HEK293 (cell line): Measurements from ENCODE around the gene NOLC1.
A peak's percentile ranks its signal among the peaks of the same experiment; 100 is the strongest.

ENCODE experiments used
- ATF2 ChIP-seq: fragments of 450-650 bp; formaldehyde crosslinking; IDR thresholded peaks from 2 replicates; pipeline ENCODE4 v1.5.1; 2016; ENCODE audit warnings: missing biosample characterization, missing genetic modification characterization, low read depth
- EGR2 ChIP-seq: fragments of 450-650 bp; formaldehyde crosslinking; IDR thresholded peaks from 2 replicates; pipeline ENCODE4 v1.5.1; 2016; ENCODE audit warnings: low read depth, missing biosample characterization, missing genetic modification characterization
- FEZF1 ChIP-seq: fragments of 450-650 bp; formaldehyde crosslinking; IDR thresholded peaks from 2 replicates; pipeline ENCODE4 v1.5.1; 2016; ENCODE audit warnings: missing biosample characterization, missing genetic modification characterization
- GLI2 ChIP-seq: fragments of 450-650 bp; formaldehyde crosslinking; IDR thresholded peaks from 2 replicates; pipeline ENCODE4; 2017; ENCODE audit warnings: missing biosample characterization, missing genetic modification characterization, low read depth, borderline replicate concordance
- HOXA7 ChIP-seq: sonication (generic); formaldehyde crosslinking; IDR thresholded peaks from 2 replicates; pipeline ENCODE4 v1.8.1; 2022; ENCODE audit warnings: missing genetic modification reagents, borderline replicate concordance
- HOXD13 ChIP-seq: sonication (generic); formaldehyde crosslinking; IDR thresholded peaks from 2 replicates; pipeline ENCODE4 v1.8.0; 2022; ENCODE audit warnings: missing genetic modification reagents, borderline replicate concordance
- KLF1 ChIP-seq: fragments of 450-650 bp; formaldehyde crosslinking; IDR thresholded peaks from 2 replicates; pipeline ENCODE4 v1.5.1; 2016; ENCODE audit warnings: missing biosample characterization, missing genetic modification characterization
- OVOL3 ChIP-seq: fragments of 450-650 bp; formaldehyde crosslinking; IDR thresholded peaks from 2 replicates; pipeline ENCODE4 v1.5.1; 2016; ENCODE audit warnings: missing biosample characterization, missing genetic modification characterization
- PRDM4 ChIP-seq: fragments of 450-650 bp; formaldehyde crosslinking; IDR thresholded peaks from 2 replicates; pipeline ENCODE4 v1.5.1; 2017; ENCODE audit warnings: missing biosample characterization, missing genetic modification characterization
- RBAK ChIP-seq: fragments of 450-650 bp; formaldehyde crosslinking; IDR thresholded peaks from 2 replicates; pipeline ENCODE4 v1.5.1; 2016; ENCODE audit warnings: missing biosample characterization, missing genetic modification characterization
- TRIM28 ChIP-seq: IDR thresholded peaks from 2 replicates; pipeline ENCODE4 v1.6.1; 2011; ENCODE audit warnings: low read length, control low read depth, borderline replicate concordance
- ZBTB6 ChIP-seq: fragments of 450-650 bp; formaldehyde crosslinking; IDR thresholded peaks from 2 replicates; pipeline ENCODE4 v1.5.1; 2017; ENCODE audit warnings: missing biosample characterization, missing genetic modification characterization
- ZNF132 ChIP-seq: fragments of 450-650 bp; formaldehyde crosslinking; IDR thresholded peaks from 2 replicates; pipeline ENCODE4 v1.5.1; 2017; ENCODE audit warnings: missing biosample characterization, missing genetic modification characterization, borderline replicate concordance
- ZNF19 ChIP-seq: fragments of 450-650 bp; formaldehyde crosslinking; IDR thresholded peaks from 2 replicates; pipeline ENCODE4; 2016; ENCODE audit warnings: missing biosample characterization, missing genetic modification characterization, low read depth
- ZNF223 ChIP-seq: fragments of 450-650 bp; formaldehyde crosslinking; IDR thresholded peaks from 2 replicates; pipeline ENCODE4 v1.5.1; 2016; ENCODE audit warnings: missing biosample characterization, missing genetic modification characterization
- ZNF23 ChIP-seq: fragments of 450-650 bp; formaldehyde crosslinking; IDR thresholded peaks from 2 replicates; pipeline ENCODE4 v1.5.1; 2016; ENCODE audit warnings: missing biosample characterization, missing genetic modification characterization, borderline replicate concordance
- ZNF362 ChIP-seq: fragments of 450-650 bp; formaldehyde crosslinking; IDR thresholded peaks from 2 replicates; pipeline ENCODE4 v1.5.1; 2016; ENCODE audit warnings: missing biosample characterization, missing genetic modification characterization
- ZNF366 ChIP-seq: fragments of 450-650 bp; formaldehyde crosslinking; conservative IDR thresholded peaks from 2 replicates; pipeline ENCODE4 v1.5.1; 2016; ENCODE audit warnings: missing biosample characterization, missing genetic modification characterization
- ZNF473 ChIP-seq: fragments of 450-650 bp; formaldehyde crosslinking; IDR thresholded peaks from 2 replicates; pipeline ENCODE4 v1.5.1; 2017; ENCODE audit warnings: missing biosample characterization, missing genetic modification characterization
- ZNF48 ChIP-seq: fragments of 450-650 bp; formaldehyde crosslinking; IDR thresholded peaks from 2 replicates; pipeline ENCODE4 v1.5.1; 2016; ENCODE audit warnings: missing biosample characterization, missing genetic modification characterization
- ZNF501 ChIP-seq: fragments of 450-650 bp; formaldehyde crosslinking; IDR thresholded peaks from 2 replicates; pipeline ENCODE4 v1.5.1; 2016; ENCODE audit warnings: missing biosample characterization, missing genetic modification characterization
- ZNF530 ChIP-seq: fragments of 450-650 bp; formaldehyde crosslinking; IDR thresholded peaks from 2 replicates; pipeline ENCODE4 v1.5.1; 2016; ENCODE audit warnings: low read depth, missing biosample characterization, missing genetic modification characterization
- ZNF549 ChIP-seq: fragments of 450-650 bp; IDR thresholded peaks from 2 replicates; pipeline ENCODE4 v1.5.1; 2018; ENCODE audit warnings: missing biosample characterization, missing genetic modification characterization, mild to moderate bottlenecking, inconsistent platforms, moderate library complexity
- ZNF555 ChIP-seq: fragments of 450-650 bp; formaldehyde crosslinking; conservative IDR thresholded peaks from 2 replicates; pipeline ENCODE4 v1.5.1; 2017; ENCODE audit warnings: missing biosample characterization, mild to moderate bottlenecking, missing genetic modification characterization, inconsistent platforms
- ZNF561 ChIP-seq: fragments of 450-650 bp; IDR thresholded peaks from 2 replicates; pipeline ENCODE4 v1.5.1; 2018; ENCODE audit warnings: missing biosample characterization, missing genetic modification characterization, borderline replicate concordance
- ZNF610 ChIP-seq: fragments of 450-650 bp; formaldehyde crosslinking; IDR thresholded peaks from 2 replicates; pipeline ENCODE4 v1.5.1; 2016; ENCODE audit warnings: missing biosample characterization, missing genetic modification characterization, borderline replicate concordance
- ZNF623 ChIP-seq: fragments of 450-650 bp; formaldehyde crosslinking; IDR thresholded peaks from 2 replicates; pipeline ENCODE4 v1.5.1; 2016; ENCODE audit warnings: missing biosample characterization, missing genetic modification characterization
- ZNF664 ChIP-seq: fragments of 450-650 bp; formaldehyde crosslinking; IDR thresholded peaks from 2 replicates; pipeline ENCODE4 v1.5.1; 2016; ENCODE audit warnings: missing biosample characterization, missing genetic modification characterization
- ZNF777 ChIP-seq: fragments of 450-650 bp; formaldehyde crosslinking; IDR thresholded peaks from 2 replicates; pipeline ENCODE4 v1.5.1; 2017; ENCODE audit warnings: missing biosample characterization, missing genetic modification characterization, borderline replicate concordance
- ZSCAN5A ChIP-seq: fragments of 450-650 bp; formaldehyde crosslinking; IDR thresholded peaks from 2 replicates; pipeline ENCODE4 v1.5.1; 2016; ENCODE audit warnings: missing biosample characterization, missing genetic modification characterization

Gene NOLC1

GRCh38 chr10:102151774-102152544 lies at the start of gene NOLC1 (continued):
- TF ChIP-seq ZNF777 (tag by site-specific recombination) (no peak), ATF2 (tag by site-specific recombination) (peak; percentile 99), ZNF19 (tag by site-specific recombination) (no peak), ZNF530 (tag by site-specific recombination) (no peak), ZNF549 (no peak), ZBTB6 (tag by site-specific recombination) (0 out of 2 replicates have a peak, but pooled peaks have one; percentile 23), ZNF23 (no peak), EGR2 (tag by site-specific recombination) (peak; percentile 93), ZNF132 (no peak), OVOL3 (tag by site-specific recombination) (peak; percentile 96; the same call in 1 of the 2 replicates), HOXA7 (CRISPR knock-in tag) (peak; percentile 89; the same call in 1 of the 2 replicates), ZNF362 (tag by site-specific recombination) (no peak), HOXD13 (CRISPR knock-in tag) (peak; percentile 40; the same call in 1 of the 2 replicates), ZNF664 (tag by site-specific recombination) (no peak), ZNF561 (peak; percentile 79), ZNF473 (tag by site-specific recombination) (no peak), ZNF366 (tag by site-specific recombination) (peak; percentile 83), GLI2 (tag by site-specific recombination) (no peak), ZNF610 (no peak), ZNF48 (tag by site-specific recombination) (no peak), RBAK (no peak), TRIM28 (peak; percentile 79; the same call in 1 of the 2 replicates), KLF1 (tag by site-specific recombination) (peak; percentile 96), ZSCAN5A (no peak), ZNF501 (tag by site-specific recombination) (peak; percentile 94), ZNF555 (tag by site-specific recombination) (no peak), FEZF1 (tag by site-specific recombination) (peak; percentile 35; the same call in 1 of the 2 replicates), PRDM4 (tag by site-specific recombination) (peak; percentile 99), ZNF223 (no peak), ZNF623 (no peak)
